ENCODE measurements around the gene DDI1. TPM values are rescaled to one million over a fixed set of nuclear protein-coding genes. Genes with fewer than 3 reads are reported as not detected.

Gene DDI1
- total and polyA plus RNA-seq, 2 experiments from 2014 or later: 0.13 TPM; not detected in 1

- H3K27ac Mint-ChIP-seq: no peak overlapping the region
- ATAC-seq (no peak), DNase-seq (ENCODE audit: low spot score) (no peak)
- Histone ChIP-seq H2AFZ (no peak overlapping the region), H3K4me2 (no peak overlapping the region), H3K27ac (ENCODE audit: low read depth) (no peak overlapping the region), H3K36me3 (ENCODE audit: insufficient read depth) (no peaks in the 10 kb centered on the region), H3F3A (replicated peaks; ENCODE audit: low read depth) (no peaks in the 10 kb centered on the region), H4K20me1 (replicated peaks; ENCODE audit: insufficient read depth) (no peaks in the 10 kb centered on the region), H3K4me1 (ENCODE audit: insufficient read depth) (no peaks in the 10 kb centered on the region), H3K9me2 (ENCODE audit: insufficient read depth) (0 out of 2 replicates have a peak, but pooled peaks cover 9% of the 10 kb centered on the region), H3K79me2 (replicated peaks; ENCODE audit: insufficient read depth) (no peaks in the 10 kb centered on the region), H3K4me3 (no peak overlapping the region), H3K27me3 (ENCODE audit: insufficient read depth) (no peaks in the 10 kb centered on the region)
- no peaks in the 10 kb centered on the region for H3K9me3 Mint-ChIP-seq
- H3K4me1 Mint-ChIP-seq: peaks cover 3% of the 10 kb centered on the region; the same call in 2 of the 3 replicates
- TF ChIP-seq ETS1 (IDR thresholded peaks at IDR 0.05) (no peak), REST (IDR thresholded peaks at IDR 0.05; ENCODE audit: unreplicated experiment) (no peak), JUNB (IDR thresholded peaks at IDR 0.05; ENCODE audit: unreplicated experiment) (no peak), STAT1 (IDR thresholded peaks at IDR 0.05; ENCODE audit: unreplicated experiment) (no peak), CTCF (conservative IDR thresholded peaks at IDR 0.05; ENCODE audit: low read depth in 2 of 2) (no peak), POLR2AphosphoS5 (IDR thresholded peaks at IDR 0.05; ENCODE audit: low read depth) (no peak), ZNF462 (CRISPR knock-in tag; IDR thresholded peaks at IDR 0.05) (no peak), NANOG (IDR thresholded peaks at IDR 0.05; ENCODE audit: borderline replicate concordance) (no peak), CREB1 (CRISPR knock-in tag; IDR thresholded peaks at IDR 0.05; ENCODE audit: low read depth) (no peak), EZH2 (IDR thresholded peaks at IDR 0.05; ENCODE audit: low read depth, unreplicated experiment) (no peak), ZNF114 (CRISPR knock-in tag; IDR thresholded peaks at IDR 0.05) (no peak), ZNF331 (CRISPR knock-in tag; IDR thresholded peaks at IDR 0.05; ENCODE audit: low read depth) (no peak), EZH2phosphoT487 (IDR thresholded peaks at IDR 0.05; ENCODE audit: unreplicated experiment) (no peak)
- no peaks in the 10 kb centered on the region for H3K27me3 Mint-ChIP-seq (ENCODE audit: insufficient read depth, low read depth, poor library complexity)
- no peak overlapping the region for H3K4me3 Mint-ChIP-seq
- no peaks in the 10 kb centered on the region for H3K36me3 Mint-ChIP-seq (ENCODE audit: low read depth)
Measured at GRCh38 chr11:104005234-104005855, 31.1 kb upstream of the DDI1 start.

All from GM23338 (cell line).